Pancreas (tissue), 10 donors: Measurements from ENCODE around the gene SNTA1. TPM values are rescaled to one million over a fixed set of nuclear protein-coding genes. Genes with fewer than 3 reads are reported as not detected.
A peak's percentile ranks its signal among the peaks of the same experiment; 100 is the strongest.

Source experiments
- ATAC-seq, 4 donors: fragments of 200-7000 bp; cut with Tn5 transposase; one replicate each; pipeline versions ENCODE4 v1.8.0 to v1.9.1; 2020; ENCODE audit warnings: mild to moderate bottlenecking in 4 of 4, moderate library complexity in 4 of 4
- DNase-seq, 6 donors: peaks; one replicate each; pipeline ENCODE4 v3.0.0-alpha.2; 2020
- FAIRE-seq: peaks from 2 replicates; lab custom pipeline; 2012; peaks lifted over from hg19 to GRCh38; lab: Jason Lieb, UNC
- H3K27ac ChIP-seq, 4 donors: fragments of 200-600 bp; sonication (generic); 1 replicate in 3 of 4; 2 replicates in 1 of 4; pipeline versions ENCODE4 v1.5.0 to v1.8.0; 2020
- H3K27me3 ChIP-seq, 4 donors: fragments of 200-600 bp; one replicate each; pipeline ENCODE4 v1.8.0; 2021
- H3K36me3 ChIP-seq, 3 donors: fragments of 200-600 bp; sonication (generic) in 1 of 3; one replicate each; pipeline versions ENCODE4 v1.5.0 to v1.8.0; 2020 to 2021
- H3K4me1 ChIP-seq, 3 donors: fragments of 200-600 bp; one replicate each; pipeline ENCODE4 v1.8.0; 2021
- H3K4me3 ChIP-seq, 4 donors: fragments of 200-600 bp; sonication (generic) in 2 of 4; one replicate each; pipeline versions ENCODE4 v1.5.0 to v1.8.0; 2020 to 2021
- H3K9me3 ChIP-seq, 4 donors: fragments of 200-600 bp; one replicate each; pipeline ENCODE4 v1.8.0; 2021
- WGBS, 2 donors: extraction: QIAGEN DNeasy Blood & Tissue Kit; methylation state at CpG; one replicate each; pipeline ENCODE4 v1.1.7; 2013; 5-methylcytosine and 5-hydroxymethylcytosine counted together
- intact Hi-C, 3 donors: fragments of 100-400 bp; cut with DNase I; formaldehyde crosslinking; loops; one replicate each; pipeline versions ENCODE4 v1.11.1 to v1.14.2; 2022
- polyA plus RNA-seq, 2 donors: library from polyadenylated mRNA; stranded (reverse); fragments of 200-250 nt; gene quantifications; one replicate each; pipeline ENCODE4 v1.2.3, GENCODE V29; 2013
- total RNA-seq, 6 donors: library from RNA; stranded (reverse); fragmentation: NEBNext Ultra II Directional in 4 of 6; extraction: Animal tissue kit (Norgen Biotek cat#: 25700) in 4 of 6; gene quantifications; one replicate each; pipeline versions ENCODE4 v1.2.1 to v1.2.4, GENCODE V29; 2021 to 2023
- TF ChIP-seq, protein P1 (sequence below), 4 donors: fragments of 200-600 bp; sonication (generic) in 3 of 4; IDR thresholded peaks; one replicate each; pipeline versions ENCODE4 v1.5.0 to v1.8.0; 2021; ENCODE audit warnings: antibody characterized with exemption in 4 of 4
- donor health status: healthy with polysubstance abuse.
- donor health status: DM: no; HTN: no; CAD: no; lungs with moderate emphysema.
- donor health status: DM: no; HTN: no; CAD: no.
- donor health status: control.
- donor health status: control.
- donor health status: Bipolar disorder and iron deficiency.
- donor health status: DM: yes; HTN: yes; CAD: no.
- donor health status: DM: no; HTN: no; CAD: no.
- donor health status: DM: no; HTN: no; CAD: no.
- donor health status: DM: yes; HTN: yes; CAD: no.

SNTA1 gene
- total and polyA plus RNA-seq, 8 donors, result 4.2 to 10.9 (median 6.8) TPM

DNA sequence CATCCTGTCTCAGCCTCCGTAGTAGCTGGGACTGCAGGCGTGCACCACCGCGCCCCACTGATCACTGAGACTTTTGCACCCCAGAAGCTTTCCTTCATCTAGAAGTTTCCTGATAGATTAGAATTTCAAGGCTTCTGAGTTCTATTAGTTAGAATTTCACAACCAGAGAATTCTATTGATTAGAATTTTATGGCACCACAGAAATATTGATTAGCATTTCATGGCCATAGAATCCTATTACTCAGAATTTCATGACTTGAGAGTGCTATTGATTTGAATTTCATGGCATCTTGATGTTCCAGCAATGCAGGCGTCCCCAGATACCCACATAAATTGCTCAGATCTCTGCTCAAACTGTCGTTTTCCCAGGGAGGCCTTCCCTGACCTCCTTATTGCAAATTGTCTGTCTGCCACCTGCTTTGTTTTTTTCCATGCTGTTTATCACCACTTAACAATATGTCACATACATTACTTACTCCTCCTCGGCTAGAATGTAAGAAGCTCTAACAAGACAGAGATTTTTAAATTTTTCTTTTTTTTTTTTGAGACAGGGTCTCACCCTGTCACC lies 29.4 kb upstream of the SNTA1 start:
- 68 to 75% methylated on average over 7 of the region's 7 CpGs for WGBS, 2 donors
- Histone ChIP-seq H3K9me3 (no peaks in the 10 kb centered on the region), H3K4me1 (no peaks in the 10 kb centered on the region), H3K27ac (no peak overlapping the region), H3K36me3 (no peaks in the 10 kb centered on the region), H3K4me3 (no peak overlapping the region), H3K27me3 (no peaks in the 10 kb centered on the region)
- TF ChIP-seq, protein P1, sequence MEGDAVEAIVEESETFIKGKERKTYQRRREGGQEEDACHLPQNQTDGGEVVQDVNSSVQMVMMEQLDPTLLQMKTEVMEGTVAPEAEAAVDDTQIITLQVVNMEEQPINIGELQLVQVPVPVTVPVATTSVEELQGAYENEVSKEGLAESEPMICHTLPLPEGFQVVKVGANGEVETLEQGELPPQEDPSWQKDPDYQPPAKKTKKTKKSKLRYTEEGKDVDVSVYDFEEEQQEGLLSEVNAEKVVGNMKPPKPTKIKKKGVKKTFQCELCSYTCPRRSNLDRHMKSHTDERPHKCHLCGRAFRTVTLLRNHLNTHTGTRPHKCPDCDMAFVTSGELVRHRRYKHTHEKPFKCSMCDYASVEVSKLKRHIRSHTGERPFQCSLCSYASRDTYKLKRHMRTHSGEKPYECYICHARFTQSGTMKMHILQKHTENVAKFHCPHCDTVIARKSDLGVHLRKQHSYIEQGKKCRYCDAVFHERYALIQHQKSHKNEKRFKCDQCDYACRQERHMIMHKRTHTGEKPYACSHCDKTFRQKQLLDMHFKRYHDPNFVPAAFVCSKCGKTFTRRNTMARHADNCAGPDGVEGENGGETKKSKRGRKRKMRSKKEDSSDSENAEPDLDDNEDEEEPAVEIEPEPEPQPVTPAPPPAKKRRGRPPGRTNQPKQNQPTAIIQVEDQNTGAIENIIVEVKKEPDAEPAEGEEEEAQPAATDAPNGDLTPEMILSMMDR (IDR thresholded peaks at IDR 0.05), result no peak
- no peak for ATAC-seq
- no peak for FAIRE-seq
- intact Hi-C loops, result no loop called here
- no peak for DNase-seq

DNA sequence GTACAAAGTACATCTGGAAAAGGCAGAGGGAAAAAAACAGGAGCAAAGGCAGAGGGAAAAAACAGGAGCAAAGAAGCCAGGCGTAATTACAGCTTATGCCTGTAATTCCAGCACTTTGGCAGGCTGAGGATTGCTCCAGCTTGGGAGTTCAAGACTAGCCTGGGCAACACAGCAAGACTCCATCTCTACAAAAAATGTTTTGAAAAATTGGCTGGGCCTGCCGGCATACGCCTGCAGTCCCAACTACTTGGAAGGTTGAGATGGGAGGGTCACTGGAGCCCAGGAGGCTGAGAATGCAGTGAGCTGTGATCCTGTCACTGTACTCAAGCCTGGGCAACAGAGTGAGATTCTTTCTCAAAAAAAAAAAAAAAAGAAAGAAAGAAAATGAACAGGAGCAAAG lies 27.3 kb upstream of the SNTA1 start:
- DNase-seq, result no peak
- intact Hi-C loops, result no loop called here
- Histone ChIP-seq H3K36me3 (no peaks in the 10 kb centered on the region), H3K4me3 (no peak overlapping the region), H3K27ac (no peak overlapping the region), H3K4me1 (no peaks in the 10 kb centered on the region), H3K9me3 (no peaks in the 10 kb centered on the region), H3K27me3 (no peaks in the 10 kb centered on the region)
- no peak for ATAC-seq
- TF ChIP-seq, protein P1 (IDR thresholded peaks at IDR 0.05), result no peak
- FAIRE-seq, result no peak
- WGBS, 2 donors, result 74 to 82% methylated on average over 3 of the region's 3 CpGs

DNA sequence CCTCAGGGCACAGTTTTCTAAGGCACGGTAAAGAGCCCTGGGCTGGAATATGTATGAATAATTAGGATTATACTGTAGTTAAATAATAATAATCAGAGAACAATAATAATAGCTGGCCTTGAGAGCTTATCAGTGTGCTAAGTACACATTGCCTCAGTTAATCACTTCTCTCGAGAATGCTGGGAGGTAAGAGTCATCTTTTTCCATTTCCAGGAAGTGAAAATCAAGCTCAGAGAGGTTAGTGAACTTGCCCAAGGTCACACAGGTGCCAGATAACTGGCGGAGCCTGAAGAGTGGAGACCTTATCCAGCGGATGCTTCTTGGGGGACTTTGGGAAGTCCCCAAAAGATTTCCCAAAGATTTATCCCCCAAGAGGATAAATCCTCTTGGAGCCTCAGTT lies 26.9 kb upstream of the SNTA1 start:
- TF ChIP-seq, protein P1 (IDR thresholded peaks at IDR 0.05), result no peak
- WGBS, 2 donors, result 23 to 27% methylated on average over 4 of the region's 4 CpGs
- no peaks in the 10 kb centered on the region for H3K4me1 ChIP-seq
- no peaks in the 10 kb centered on the region for H3K36me3 ChIP-seq
- no peaks in the 10 kb centered on the region for H3K9me3 ChIP-seq
- FAIRE-seq (no peak), ATAC-seq (peak; percentile 57 to 68 (median 60)), DNase-seq (no peak)
- intact Hi-C loops, result no loop called here
- H3K27ac ChIP-seq, result no peak overlapping the region
- no peaks in the 10 kb centered on the region for H3K27me3 ChIP-seq
- H3K4me3 ChIP-seq, result no peak overlapping the region

DNA sequence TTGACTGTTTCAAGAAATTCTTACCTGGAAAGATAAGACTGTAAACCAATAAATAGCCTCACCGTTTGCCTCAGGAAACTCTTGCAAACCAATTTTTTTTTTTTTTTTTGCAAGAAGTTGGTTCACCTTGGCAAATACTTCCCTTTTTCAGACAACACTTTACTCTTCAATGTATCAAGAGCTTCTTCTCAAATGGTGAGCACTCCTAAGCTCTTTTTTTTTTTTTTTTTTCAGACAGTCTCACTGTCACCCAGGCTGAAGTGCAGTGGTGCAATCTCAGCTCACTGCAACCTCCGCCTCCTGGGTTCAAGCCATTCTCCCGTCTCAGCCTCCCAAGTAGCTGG lies 22.7 kb upstream of the SNTA1 start:
- intact Hi-C loops, result no loop called here

More for the DNA sequence above, 22.7 kb upstream of the SNTA1 start:
- Histone ChIP-seq H3K27ac (no peak overlapping the region), H3K9me3 (no peaks in the 10 kb centered on the region), H3K4me3 (no peak overlapping the region), H3K4me1 (no peaks in the 10 kb centered on the region), H3K36me3 (no peaks in the 10 kb centered on the region), H3K27me3 (no peaks in the 10 kb centered on the region)
- WGBS, 2 donors, result 85 to 90% methylated on average over 3 of the region's 3 CpGs
- FAIRE-seq (no peak), DNase-seq (no peak), ATAC-seq (no peak)
- TF ChIP-seq, protein P1 (IDR thresholded peaks at IDR 0.05), result no peak
